PC-9 (cell line): ENCODE data around the gene PSME3IP1.

Source experiments
- EZH2 ChIP-seq: fragments of 200-600 bp; sonication (generic); IDR thresholded peaks from 2 replicates; pipeline ENCODE4 v1.8.0; 2017; ENCODE audit warnings: antibody characterized with exemption, low read depth
- TF ChIP-seq, protein P1 (sequence below): fragments of 200-600 bp; sonication (generic); conservative IDR thresholded peaks from 2 replicates; pipeline ENCODE4 v1.6.1; 2017; ENCODE audit warnings: mixed run types, antibody characterized with exemption, mild to moderate bottlenecking, moderate library complexity

GRCh38 chr16:57153841-57154240, 32.0 kb downstream of the PSME3IP1 start:
- TF ChIP-seq, protein P1, sequence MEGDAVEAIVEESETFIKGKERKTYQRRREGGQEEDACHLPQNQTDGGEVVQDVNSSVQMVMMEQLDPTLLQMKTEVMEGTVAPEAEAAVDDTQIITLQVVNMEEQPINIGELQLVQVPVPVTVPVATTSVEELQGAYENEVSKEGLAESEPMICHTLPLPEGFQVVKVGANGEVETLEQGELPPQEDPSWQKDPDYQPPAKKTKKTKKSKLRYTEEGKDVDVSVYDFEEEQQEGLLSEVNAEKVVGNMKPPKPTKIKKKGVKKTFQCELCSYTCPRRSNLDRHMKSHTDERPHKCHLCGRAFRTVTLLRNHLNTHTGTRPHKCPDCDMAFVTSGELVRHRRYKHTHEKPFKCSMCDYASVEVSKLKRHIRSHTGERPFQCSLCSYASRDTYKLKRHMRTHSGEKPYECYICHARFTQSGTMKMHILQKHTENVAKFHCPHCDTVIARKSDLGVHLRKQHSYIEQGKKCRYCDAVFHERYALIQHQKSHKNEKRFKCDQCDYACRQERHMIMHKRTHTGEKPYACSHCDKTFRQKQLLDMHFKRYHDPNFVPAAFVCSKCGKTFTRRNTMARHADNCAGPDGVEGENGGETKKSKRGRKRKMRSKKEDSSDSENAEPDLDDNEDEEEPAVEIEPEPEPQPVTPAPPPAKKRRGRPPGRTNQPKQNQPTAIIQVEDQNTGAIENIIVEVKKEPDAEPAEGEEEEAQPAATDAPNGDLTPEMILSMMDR = no peak
- TF ChIP-seq EZH2 = no peak
